ENCODE data around the gene XYLT1. TPM values are rescaled to one million over a fixed set of nuclear protein-coding genes. Genes with fewer than 3 reads are reported as not detected.

XYLT1 gene
- polyA plus RNA-seq, 1 of the 3 experiments (the other 2 are of a cell fraction) = 17.6 TPM

DNA sequence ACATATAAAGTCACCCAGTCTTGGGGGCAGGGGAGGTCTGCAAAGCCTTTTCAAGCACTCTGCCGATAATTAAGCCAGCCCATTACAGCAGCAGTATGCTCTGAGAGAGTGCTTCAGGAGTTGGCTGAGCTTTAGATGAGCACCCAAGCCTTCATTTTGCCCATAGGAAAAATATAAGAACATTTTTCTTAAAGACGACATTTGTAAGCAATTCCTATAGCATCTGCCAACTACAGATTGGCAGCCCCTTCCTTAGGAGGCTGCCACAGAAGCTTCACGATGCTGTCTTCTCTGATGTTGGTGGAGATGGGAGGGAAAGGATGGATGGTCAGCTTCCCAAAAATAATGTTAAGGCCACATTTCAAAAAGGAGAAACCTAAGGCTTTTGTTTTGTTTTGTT is 367.5 kb downstream of the XYLT1 start:
- H3K36me3 ChIP-seq (replicated peaks in 1 of 2; ENCODE audit: control insufficient read depth in 1 of 2, insufficient read depth in 2 of 2, low read length in 1 of 2) = peaks cover 0 to 14% of the 10 kb centered on the region in 2 experiments
- no peak overlapping the region for H3K27ac ChIP-seq (ENCODE audit: low read depth in 2 of 2, low read length in 1 of 2)
- H3F3A ChIP-seq (replicated peaks; ENCODE audit: insufficient read depth) = peaks cover 53% of the 10 kb centered on the region
- H3K9me3 ChIP-seq = no peaks in the 10 kb centered on the region
- no peak overlapping the region for H3K4me3 ChIP-seq (ENCODE audit: low read depth in 2 of 2, low read length in 1 of 2)
- DNase-seq = no peak
- no peak overlapping the region for H3K4me2 ChIP-seq
- no peak for TF ChIP-seq POLR2AphosphoS5 (IDR thresholded peaks at IDR 0.05; ENCODE audit: low read depth, low read length)
- no peak for TF ChIP-seq USF2 (IDR thresholded peaks at IDR 0.05; ENCODE audit: borderline replicate concordance, low read depth, low read length)
- TF ChIP-seq TEAD4 (IDR thresholded peaks at IDR 0.05; ENCODE audit: borderline replicate concordance, insufficient read depth) = no peak
- TF ChIP-seq YY1 (IDR thresholded peaks at IDR 0.05; ENCODE audit: low read depth) = no peak
- TF ChIP-seq SMC3 (IDR thresholded peaks at IDR 0.05; ENCODE audit: low read depth, low read length) = no peak
- no peak for TF ChIP-seq JUND (IDR thresholded peaks at IDR 0.05)
- TF ChIP-seq RCOR1 (IDR thresholded peaks at IDR 0.05; ENCODE audit: low read length) = no peak
- no peak for TF ChIP-seq TCF12 (IDR thresholded peaks at IDR 0.05)
- no peak for TF ChIP-seq GATA2 (CRISPR knock-in tag; IDR thresholded peaks at IDR 0.05)
- no peak for TF ChIP-seq FOSL2 (IDR thresholded peaks at IDR 0.05; ENCODE audit: borderline replicate concordance, low read depth)
- H3K4me1 ChIP-seq (ENCODE audit: control insufficient read depth in 1 of 2, insufficient read depth in 2 of 2, low read depth in 1 of 2, low read length in 1 of 2) = peaks cover 0 to 3% of the 10 kb centered on the region in 2 experiments; a peak in 1 of 4 replicates
- peaks cover 2% of the 10 kb centered on the region; the same call in 1 of the 2 replicates for H4K20me1 ChIP-seq (ENCODE audit: insufficient read depth)
- no peaks in the 10 kb centered on the region for H3K9me2 ChIP-seq
- H3K27me3 ChIP-seq (ENCODE audit: insufficient read depth) = no peaks in the 10 kb centered on the region
- CTCF ChIA-PET = no interaction called here
- POLR2A ChIA-PET = no interaction called here
- no peak overlapping the region for H2AFZ ChIP-seq (ENCODE audit: low read depth)
- H3K9ac ChIP-seq = no peak overlapping the region
- 89% methylated on average over 3 of the region's 3 CpGs for WGBS (ENCODE audit: low lambda C conversion rate)
- no peaks in the 10 kb centered on the region for H3K79me2 ChIP-seq (ENCODE audit: insufficient read depth)

DNA sequence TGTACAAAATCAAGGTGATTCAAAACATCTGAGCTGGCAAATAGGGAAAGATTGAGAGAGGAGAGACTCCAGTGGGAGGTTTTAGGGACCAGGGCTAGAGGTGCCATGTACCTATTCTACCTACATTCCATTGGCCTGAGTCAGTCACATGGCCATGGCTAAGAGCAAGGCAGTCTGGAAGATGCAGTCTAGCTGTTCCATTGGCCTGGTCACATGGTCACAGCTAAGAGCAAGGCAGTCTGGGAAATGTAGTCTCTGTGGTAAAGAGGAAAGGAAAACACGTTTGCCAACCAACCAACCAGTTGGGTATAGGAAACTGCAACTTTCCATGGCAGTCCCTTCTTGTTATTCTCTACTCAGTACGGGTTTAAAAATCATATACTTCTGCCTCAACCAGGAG is 369.1 kb downstream of the XYLT1 start:
- Histone ChIP-seq H3K36me3 (replicated peaks in 1 of 2; ENCODE audit: control insufficient read depth in 1 of 2, insufficient read depth in 2 of 2, low read length in 1 of 2) (peaks cover 0 to 9% of the 10 kb centered on the region in 2 experiments), H3K4me1 (ENCODE audit: control insufficient read depth in 1 of 2, insufficient read depth in 2 of 2, low read depth in 1 of 2, low read length in 1 of 2) (peaks cover 0 to 7% of the 10 kb centered on the region in 2 experiments; a peak in 1 of 4 replicates), H3F3A (replicated peaks; ENCODE audit: insufficient read depth) (peaks cover 64% of the 10 kb centered on the region), H4K20me1 (ENCODE audit: insufficient read depth) (peaks cover 2% of the 10 kb centered on the region; the same call in 1 of the 2 replicates), H2AFZ (ENCODE audit: low read depth) (no peak overlapping the region), H3K79me2 (ENCODE audit: insufficient read depth) (no peaks in the 10 kb centered on the region), H3K27me3 (ENCODE audit: insufficient read depth) (no peaks in the 10 kb centered on the region), H3K9me2 (no peaks in the 10 kb centered on the region), H3K9me3 (no peaks in the 10 kb centered on the region), H3K9ac (no peak overlapping the region), H3K4me2 (no peak overlapping the region), H3K4me3 (ENCODE audit: low read depth in 2 of 2, low read length in 1 of 2) (no peak overlapping the region), H3K27ac (ENCODE audit: low read depth in 2 of 2, low read length in 1 of 2) (no peak overlapping the region)
- CTCF ChIA-PET = no interaction called here
- POLR2A ChIA-PET = no interaction called here
- TF ChIP-seq, protein P1, sequence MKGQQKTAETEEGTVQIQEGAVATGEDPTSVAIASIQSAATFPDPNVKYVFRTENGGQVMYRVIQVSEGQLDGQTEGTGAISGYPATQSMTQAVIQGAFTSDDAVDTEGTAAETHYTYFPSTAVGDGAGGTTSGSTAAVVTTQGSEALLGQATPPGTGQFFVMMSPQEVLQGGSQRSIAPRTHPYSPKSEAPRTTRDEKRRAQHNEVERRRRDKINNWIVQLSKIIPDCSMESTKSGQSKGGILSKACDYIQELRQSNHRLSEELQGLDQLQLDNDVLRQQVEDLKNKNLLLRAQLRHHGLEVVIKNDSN (IDR thresholded peaks at IDR 0.05; ENCODE audit: borderline replicate concordance, low read depth) = peak; percentile 88
- TF ChIP-seq USF2 (IDR thresholded peaks at IDR 0.05; ENCODE audit: borderline replicate concordance, low read depth, low read length) = 0 out of 2 replicates have a peak, but pooled peaks have one; percentile 18
- no peak for TF ChIP-seq NRF1 (IDR thresholded peaks at IDR 0.05; ENCODE audit: low read depth, low read length)
- TF ChIP-seq, protein P2, sequence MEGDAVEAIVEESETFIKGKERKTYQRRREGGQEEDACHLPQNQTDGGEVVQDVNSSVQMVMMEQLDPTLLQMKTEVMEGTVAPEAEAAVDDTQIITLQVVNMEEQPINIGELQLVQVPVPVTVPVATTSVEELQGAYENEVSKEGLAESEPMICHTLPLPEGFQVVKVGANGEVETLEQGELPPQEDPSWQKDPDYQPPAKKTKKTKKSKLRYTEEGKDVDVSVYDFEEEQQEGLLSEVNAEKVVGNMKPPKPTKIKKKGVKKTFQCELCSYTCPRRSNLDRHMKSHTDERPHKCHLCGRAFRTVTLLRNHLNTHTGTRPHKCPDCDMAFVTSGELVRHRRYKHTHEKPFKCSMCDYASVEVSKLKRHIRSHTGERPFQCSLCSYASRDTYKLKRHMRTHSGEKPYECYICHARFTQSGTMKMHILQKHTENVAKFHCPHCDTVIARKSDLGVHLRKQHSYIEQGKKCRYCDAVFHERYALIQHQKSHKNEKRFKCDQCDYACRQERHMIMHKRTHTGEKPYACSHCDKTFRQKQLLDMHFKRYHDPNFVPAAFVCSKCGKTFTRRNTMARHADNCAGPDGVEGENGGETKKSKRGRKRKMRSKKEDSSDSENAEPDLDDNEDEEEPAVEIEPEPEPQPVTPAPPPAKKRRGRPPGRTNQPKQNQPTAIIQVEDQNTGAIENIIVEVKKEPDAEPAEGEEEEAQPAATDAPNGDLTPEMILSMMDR (IDR thresholded peaks at IDR 0.05) = no peak
- TF ChIP-seq MEF2A (IDR thresholded peaks at IDR 0.05; ENCODE audit: borderline replicate concordance, low read depth) = no peak
- WGBS (ENCODE audit: low lambda C conversion rate) = 63% methylated on average over 2 of the region's 2 CpGs
- DNase-seq = no peak

All from SK-N-SH (cell line).